Left ventricle myocardium inferior (tissue), 1 donor: Measurements from ENCODE around the gene BBS9. TPM values are rescaled to one million over a fixed set of nuclear protein-coding genes. Genes with fewer than 3 reads are reported as not detected.

Source experiments
- DNase-seq: peaks from one replicate; pipeline ENCODE4 v3.0.0-alpha.2; 2020
- H3K27ac ChIP-seq: fragments of 200-600 bp; replicated peaks from 2 replicates; pipeline ENCODE4 v1.8.0; 2021
- H3K27me3 ChIP-seq: fragments of 200-600 bp; 2 replicates; pipeline ENCODE4 v1.8.0; 2021; ENCODE audit warnings: low read depth
- H3K36me3 ChIP-seq: fragments of 200-600 bp; 2 replicates; pipeline ENCODE4 v1.8.0; 2021
- H3K4me1 ChIP-seq: fragments of 200-600 bp; 2 replicates; pipeline ENCODE4 v1.8.0; 2021
- H3K4me3 ChIP-seq: fragments of 200-600 bp; 2 replicates; pipeline ENCODE4 v1.8.0; 2021; ENCODE audit warnings: mild to moderate bottlenecking, moderate library complexity
- H3K9me3 ChIP-seq: fragments of 200-600 bp; replicated peaks from 2 replicates; pipeline ENCODE4 v1.8.0; 2021
- CTCF ChIP-seq: fragments of 200-600 bp; IDR thresholded peaks from 2 replicates; pipeline ENCODE4 v1.8.0; 2021; ENCODE audit warnings: antibody characterized with exemption, mild to moderate bottlenecking, borderline replicate concordance
- intact Hi-C: fragments of 100-400 bp; cut with micrococcal nuclease; formaldehyde crosslinking; loops from one replicate; pipeline ENCODE4 v1.11.0; 2022
- total RNA-seq: library from RNA; stranded (reverse); fragmentation: NEBNext Ultra II Directional; extraction: Animal tissue kit (Norgen Biotek cat#: 25700); gene quantifications from one replicate; pipeline ENCODE4 v1.2.1, GENCODE V29; 2021
- donor health status: DM: no; HTN: yes; CAD: no; lungs with severe emphysema.

BBS9 gene
- total RNA-seq, 1 donor from 2014 or later, result 13.7 TPM

GRCh38 chr7:33650828-33651227 is 521.5 kb downstream of the BBS9 start:
- H3K9me3 ChIP-seq, result no peaks in the 10 kb centered on the region
- H3K27ac ChIP-seq, result no peak overlapping the region
- H3K36me3 ChIP-seq, result peaks cover 10% of the 10 kb centered on the region
- H3K4me3 ChIP-seq, result no peak overlapping the region
- DNase-seq, result no peak
- TF ChIP-seq CTCF, result no peak
- intact Hi-C loops, result no loop called here
- H3K27me3 ChIP-seq, result no peaks in the 10 kb centered on the region
- no peaks in the 10 kb centered on the region for H3K4me1 ChIP-seq

GRCh38 chr7:33651998-33652515 is 522.7 kb downstream of the BBS9 start:
- TF ChIP-seq CTCF, result no peak
- DNase-seq, result no peak
- intact Hi-C loops, result no loop called here
- Histone ChIP-seq H3K27ac (no peak overlapping the region), H3K4me3 (no peak overlapping the region), H3K9me3 (no peaks in the 10 kb centered on the region), H3K36me3 (peaks cover 7% of the 10 kb centered on the region), H3K27me3 (no peaks in the 10 kb centered on the region), H3K4me1 (no peaks in the 10 kb centered on the region)

GRCh38 chr7:33654676-33655075 is 525.3 kb downstream of the BBS9 start:
- no peak for DNase-seq
- no peak overlapping the region for H3K4me3 ChIP-seq
- H3K4me1 ChIP-seq, result no peaks in the 10 kb centered on the region
- H3K27ac ChIP-seq, result no peak overlapping the region
- H3K27me3 ChIP-seq, result no peaks in the 10 kb centered on the region
- H3K9me3 ChIP-seq, result no peaks in the 10 kb centered on the region
- intact Hi-C loops, result no loop called here
- TF ChIP-seq CTCF, result no peak
- H3K36me3 ChIP-seq, result no peaks in the 10 kb centered on the region

Other genes starting within 250 kb of the BBS9 start
- 25.3 TPM for gene KBTBD2, start 237.8 kb upstream of the BBS9 start, total RNA-seq
- 112 TPM for gene FKBP9, start 172.1 kb upstream of the BBS9 start, total RNA-seq
- 33.4 TPM for gene NT5C3A, start 66.8 kb upstream of the BBS9 start, total RNA-seq
- gene RP9, start 20.2 kb upstream of the BBS9 start, total RNA-seq, result 20.2 TPM